GM19240 (cell line): Measurements from ENCODE around the gene UNKL.

Experiments used
- DNase-seq: peaks from one replicate; pipeline ENCODE4 v3.0.0; 2011; ENCODE audit warnings: low spot score; ENCODE audit not compliant: insufficient read length

The UNKL gene

GRCh38 chr16:1414532-1415260 lies at the start of gene UNKL:
Gene UNKL (minus strand): TSS chr16:1414704. CDS start chr16:1414691, 13 bp downstream.
- DNase-seq, result peak; percentile 65

- no peak for DNase-seq
Measured at GRCh38 chr16:1461146-1461545, 46.6 kb upstream of the UNKL start.

GRCh38 chr16:1460602-1461138 lies 46.2 kb upstream of the UNKL start:
- DNase-seq, result no peak

GRCh38 chr16:1459967-1460366 lies 45.5 kb upstream of the UNKL start:
- DNase-seq, result no peak

GRCh38 chr16:1458977-1459341 lies 44.5 kb upstream of the UNKL start:
- no peak for DNase-seq

GRCh38 chr16:1458336-1458976 lies 44.0 kb upstream of the UNKL start:
- no peak for DNase-seq

- DNase-seq, result no peak
Measured at GRCh38 chr16:1457489-1458245, 43.2 kb upstream of the UNKL start.

- DNase-seq, result no peak
Measured at GRCh38 chr16:1456951-1457350, 42.4 kb upstream of the UNKL start.

GRCh38 chr16:1455190-1456171 lies 41.0 kb upstream of the UNKL start:
- no peak for DNase-seq

GRCh38 chr16:1454561-1454960 lies 40.1 kb upstream of the UNKL start:
- DNase-seq, result no peak

- DNase-seq, result no peak
Measured at GRCh38 chr16:1453316-1453715, 38.8 kb upstream of the UNKL start.

GRCh38 chr16:1452530-1452929 lies 38.0 kb upstream of the UNKL start:
- DNase-seq, result no peak

GRCh38 chr16:1451702-1452392 lies 37.3 kb upstream of the UNKL start:
- no peak for DNase-seq

- no peak for DNase-seq
Measured at GRCh38 chr16:1450841-1451240, 36.3 kb upstream of the UNKL start.

GRCh38 chr16:1450218-1450617 lies 35.7 kb upstream of the UNKL start:
- DNase-seq, result no peak

- DNase-seq, result no peak
Measured at GRCh38 chr16:1449201-1449788, 34.8 kb upstream of the UNKL start.

GRCh38 chr16:1448536-1449116 lies 34.1 kb upstream of the UNKL start:
- DNase-seq, result no peak

GRCh38 chr16:1447965-1448364 lies 33.5 kb upstream of the UNKL start:
- no peak for DNase-seq

GRCh38 chr16:1446296-1447080 lies 32.0 kb upstream of the UNKL start:
- DNase-seq, result no peak
